AG04450 (cell line): ENCODE measurements around the gene ZDHHC14. TPM values are rescaled to one million over a fixed set of nuclear protein-coding genes. Genes with fewer than 3 reads are reported as not detected.
"Not testable (repeated sequence)": the region's sequence is repeated elsewhere in the genome, so short reads cannot be mapped to it uniquely, and the experiment has no call there.

ENCODE experiments used
- CTCF ChIA-PET: fragments of 300-600, 350-600 bp; formaldehyde crosslinking; extraction: SDS; loops from one replicate; lab custom pipeline; 2022; ENCODE audit warnings: antibody characterized with exemption, inconsistent platforms; lab: Charles Lee
- POLR2A ChIA-PET: fragments of 350-600 bp; formaldehyde crosslinking; extraction: SDS; loops from one replicate; lab custom pipeline; 2021; ENCODE audit warnings: antibody characterized with exemption, inconsistent platforms; lab: Yijun Ruan, JAX
- DNase-seq: peaks from one replicate; pipeline ENCODE4 v3.0.0-alpha.2; 2011; ENCODE audit warnings: low read depth, low spot score
- H3K27ac ChIP-seq: one replicate; pipeline ENCODE4 v1.5.1; 2012; ENCODE audit warnings: low read depth, low read length, control low read depth
- H3K27me3 ChIP-seq: one replicate; pipeline ENCODE4 v1.6.0; 2012; ENCODE audit warnings: low read length; ENCODE audit not compliant: control insufficient read depth, insufficient read depth
- H3K4me3 ChIP-seq: 2 replicates; pipeline ENCODE4 v1.5.1; 2011; ENCODE audit warnings: mild to moderate bottlenecking, low read depth, low read length, control low read depth
- H3K9me3 ChIP-seq: 2 replicates; pipeline ENCODE4 v1.5.1; 2012; ENCODE audit warnings: low read length; ENCODE audit not compliant: control insufficient read depth, insufficient read depth
- polyA plus RNA-seq: library from polyadenylated mRNA; depleted of rRNA; stranded (reverse); fragments of >200 nt; gene quantifications from 2 replicates; pipeline ENCODE4 v1.2.3, GENCODE V29; 2011
- TF ChIP-seq, protein P1 (sequence below): IDR thresholded peaks from 2 replicates; pipeline ENCODE4 v1.5.1; 2011; ENCODE audit warnings: low read depth, low read length, control low read depth, inconsistent platforms

The ZDHHC14 gene
- polyA plus RNA-seq, 1 experiment = 2.2 TPM

- Histone ChIP-seq H3K27me3 (no peaks in the 10 kb centered on the region), H3K4me3 (no peak overlapping the region), H3K27ac (no peak overlapping the region), H3K9me3 (no peaks in the 10 kb centered on the region)
- TF ChIP-seq, protein P1, sequence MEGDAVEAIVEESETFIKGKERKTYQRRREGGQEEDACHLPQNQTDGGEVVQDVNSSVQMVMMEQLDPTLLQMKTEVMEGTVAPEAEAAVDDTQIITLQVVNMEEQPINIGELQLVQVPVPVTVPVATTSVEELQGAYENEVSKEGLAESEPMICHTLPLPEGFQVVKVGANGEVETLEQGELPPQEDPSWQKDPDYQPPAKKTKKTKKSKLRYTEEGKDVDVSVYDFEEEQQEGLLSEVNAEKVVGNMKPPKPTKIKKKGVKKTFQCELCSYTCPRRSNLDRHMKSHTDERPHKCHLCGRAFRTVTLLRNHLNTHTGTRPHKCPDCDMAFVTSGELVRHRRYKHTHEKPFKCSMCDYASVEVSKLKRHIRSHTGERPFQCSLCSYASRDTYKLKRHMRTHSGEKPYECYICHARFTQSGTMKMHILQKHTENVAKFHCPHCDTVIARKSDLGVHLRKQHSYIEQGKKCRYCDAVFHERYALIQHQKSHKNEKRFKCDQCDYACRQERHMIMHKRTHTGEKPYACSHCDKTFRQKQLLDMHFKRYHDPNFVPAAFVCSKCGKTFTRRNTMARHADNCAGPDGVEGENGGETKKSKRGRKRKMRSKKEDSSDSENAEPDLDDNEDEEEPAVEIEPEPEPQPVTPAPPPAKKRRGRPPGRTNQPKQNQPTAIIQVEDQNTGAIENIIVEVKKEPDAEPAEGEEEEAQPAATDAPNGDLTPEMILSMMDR = no peak
- CTCF ChIA-PET = no interaction called here
- POLR2A ChIA-PET = no interaction called here
- DNase-seq = no peak
Measured at GRCh38 chr6:157575436-157576145, 194.6 kb downstream of the ZDHHC14 start.

DNA sequence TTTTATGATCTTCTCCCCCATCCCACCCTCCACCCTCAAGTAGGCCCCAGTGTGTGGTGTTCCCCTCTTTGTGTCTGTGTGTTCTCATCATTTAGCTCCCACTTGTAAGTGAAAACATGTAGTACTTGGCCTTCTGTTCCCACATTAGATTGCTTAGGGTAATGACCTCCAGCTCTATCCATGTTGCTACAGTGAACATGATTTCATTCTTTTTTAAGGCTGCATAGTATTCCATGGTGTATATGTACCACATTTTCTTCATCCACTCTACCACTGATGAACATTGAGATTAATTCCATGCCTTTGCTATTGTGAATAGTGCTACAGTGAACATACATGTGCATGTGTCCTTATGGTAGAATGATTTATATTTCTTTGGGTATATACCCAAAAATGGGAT, 196.0 kb downstream of the ZDHHC14 start:
- DNase-seq, H3K9me3 ChIP-seq, POLR2A ChIA-PET, H3K27me3 ChIP-seq, CTCF ChIA-PET, H3K27ac ChIP-seq, H3K4me3 ChIP-seq: not testable (repeated sequence)

GRCh38 chr6:157578527-157578926, 197.5 kb downstream of the ZDHHC14 start:
- POLR2A ChIA-PET, H3K27me3 ChIP-seq: not testable (repeated sequence)

GRCh38 chr6:157579467-157580031, 198.6 kb downstream of the ZDHHC14 start:
- no peak overlapping the region for H3K4me3 ChIP-seq
- H3K27ac ChIP-seq = no peak overlapping the region
- TF ChIP-seq, protein P1 = no peak

More at GRCh38 chr6:157578527-157578926, 197.5 kb downstream of the ZDHHC14 start:
- DNase-seq, H3K27ac ChIP-seq, CTCF ChIA-PET, H3K9me3 ChIP-seq, H3K4me3 ChIP-seq: not testable (repeated sequence)

GRCh38 chr6:157584036-157584435, 203.0 kb downstream of the ZDHHC14 start:
- H3K9me3 ChIP-seq = peaks cover 4% of the 10 kb centered on the region; the same call in 1 of the 2 replicates
- no peak overlapping the region for H3K4me3 ChIP-seq
- POLR2A ChIA-PET = no interaction called here
- TF ChIP-seq, protein P1 = no peak
- DNase-seq = no peak
- peaks cover 2% of the 10 kb centered on the region for H3K27me3 ChIP-seq
- CTCF ChIA-PET = no interaction called here
- H3K27ac ChIP-seq = no peak overlapping the region

More at GRCh38 chr6:157579467-157580031, 198.6 kb downstream of the ZDHHC14 start:
- H3K9me3 ChIP-seq = peaks cover 4% of the 10 kb centered on the region; the same call in 1 of the 2 replicates
- H3K27me3 ChIP-seq = peaks cover 2% of the 10 kb centered on the region
- ChIA-PET POLR2A (no interaction called here), CTCF (no interaction called here)
- DNase-seq = no peak
